Right hindlimb (tissue), 1 donor: ENCODE results near the gene C9orf78.

Experiments used
- DNase-seq: peaks from one replicate; pipeline ENCODE4 v3.0.0-alpha.2; 2018

Gene C9orf78, protein sequence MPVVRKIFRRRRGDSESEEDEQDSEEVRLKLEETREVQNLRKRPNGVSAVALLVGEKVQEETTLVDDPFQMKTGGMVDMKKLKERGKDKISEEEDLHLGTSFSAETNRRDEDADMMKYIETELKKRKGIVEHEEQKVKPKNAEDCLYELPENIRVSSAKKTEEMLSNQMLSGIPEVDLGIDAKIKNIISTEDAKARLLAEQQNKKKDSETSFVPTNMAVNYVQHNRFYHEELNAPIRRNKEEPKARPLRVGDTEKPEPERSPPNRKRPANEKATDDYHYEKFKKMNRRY

GRCh38 chr9:129835128-129835859 is at the start of gene C9orf78, which contains the start of gene USP20:
C9orf78 (minus strand) TSS chr9:129835275; CDS start chr9:129835221, 54 bp downstream.
USP20 (plus strand) TSS chr9:129835458; CDS start chr9:129852556, 17,098 bp downstream.
- DNase-seq: peak; percentile 97

DNA sequence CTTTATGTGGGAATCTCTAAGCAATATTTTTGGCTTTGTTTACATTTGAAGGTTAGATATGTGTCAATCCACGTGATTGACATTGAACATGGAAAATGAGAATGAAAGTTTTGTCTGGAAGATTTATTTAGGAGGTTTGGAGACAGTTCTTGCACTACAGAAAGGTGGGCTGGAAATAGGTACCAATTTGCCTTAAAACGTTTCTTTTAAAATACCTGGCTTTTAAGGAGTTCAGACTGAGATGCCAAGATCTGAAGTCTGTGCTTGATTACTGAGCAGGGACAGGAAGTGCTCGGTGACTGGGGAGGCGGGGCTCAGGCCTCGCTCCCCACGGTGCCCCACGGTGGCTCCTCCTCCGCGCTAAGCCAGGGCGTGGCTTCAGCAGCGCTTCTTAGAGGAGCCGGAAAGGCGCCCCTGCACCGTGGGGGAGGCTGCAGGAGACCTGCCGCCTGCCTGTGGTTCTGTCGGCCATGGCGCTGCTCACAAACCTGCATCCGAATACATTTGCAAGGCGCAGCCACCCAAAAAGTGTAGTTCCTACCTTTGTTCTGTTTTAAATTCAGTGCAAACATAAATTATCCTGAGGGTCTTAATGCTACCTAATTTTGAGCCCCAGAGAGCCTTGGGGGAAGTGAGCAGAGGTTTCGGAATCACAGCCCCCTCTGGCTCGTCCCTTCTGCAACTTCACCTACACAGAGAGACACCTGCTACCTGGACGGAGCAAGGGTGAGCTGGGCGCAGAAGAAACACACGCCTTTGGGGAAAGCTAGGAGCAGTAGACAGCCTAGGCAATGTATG is 49.3 kb upstream of the C9orf78 start:
- peak; percentile 80 for DNase-seq

- no peak for DNase-seq
Measured at GRCh38 chr9:129881547-129882324, 46.7 kb upstream of the C9orf78 start.

DNA sequence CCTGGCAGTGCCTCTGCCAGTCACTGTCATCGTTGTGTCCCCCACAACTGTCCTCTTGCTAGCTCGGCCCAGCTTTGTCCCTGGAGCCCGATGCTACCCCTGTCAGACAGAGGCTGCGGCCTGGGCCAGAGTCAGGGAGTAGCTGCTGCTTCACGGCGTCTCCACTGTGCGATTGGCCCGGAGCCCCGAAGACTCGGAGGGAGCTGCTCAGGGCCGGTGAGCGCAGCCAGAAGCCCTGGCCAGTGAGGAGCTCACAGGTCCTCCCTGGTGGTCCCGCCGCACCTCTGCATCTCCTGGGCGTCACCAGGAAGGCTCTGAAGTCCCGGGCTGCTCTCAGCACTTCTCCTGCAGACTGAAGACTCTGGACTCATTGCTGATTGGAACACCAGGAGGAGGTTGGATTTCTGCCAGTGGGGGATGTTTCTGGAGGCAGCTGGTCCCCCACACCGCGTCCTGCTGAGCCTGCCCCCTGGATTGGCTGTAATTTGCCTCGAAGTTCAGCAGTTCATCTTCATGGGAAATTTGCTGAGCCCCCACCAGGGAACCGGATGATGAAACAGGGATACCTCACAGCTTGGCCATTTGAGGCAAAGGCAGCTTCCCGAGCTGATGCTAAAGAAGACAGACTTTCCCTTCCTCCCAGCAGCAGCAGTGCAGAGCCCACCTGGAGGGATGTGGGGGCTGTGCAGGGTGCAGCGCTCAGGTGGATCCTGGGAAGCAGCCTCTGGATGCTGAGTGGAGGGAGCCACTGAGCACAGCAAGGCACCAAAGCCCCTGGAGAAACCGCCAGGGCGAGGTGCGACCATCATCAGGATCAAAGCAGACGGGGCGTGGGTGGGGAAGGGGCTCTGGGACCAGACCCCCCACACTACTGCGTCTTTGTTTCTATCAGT is 45.8 kb upstream of the C9orf78 start:
- DNase-seq: peak; percentile 89

DNA sequence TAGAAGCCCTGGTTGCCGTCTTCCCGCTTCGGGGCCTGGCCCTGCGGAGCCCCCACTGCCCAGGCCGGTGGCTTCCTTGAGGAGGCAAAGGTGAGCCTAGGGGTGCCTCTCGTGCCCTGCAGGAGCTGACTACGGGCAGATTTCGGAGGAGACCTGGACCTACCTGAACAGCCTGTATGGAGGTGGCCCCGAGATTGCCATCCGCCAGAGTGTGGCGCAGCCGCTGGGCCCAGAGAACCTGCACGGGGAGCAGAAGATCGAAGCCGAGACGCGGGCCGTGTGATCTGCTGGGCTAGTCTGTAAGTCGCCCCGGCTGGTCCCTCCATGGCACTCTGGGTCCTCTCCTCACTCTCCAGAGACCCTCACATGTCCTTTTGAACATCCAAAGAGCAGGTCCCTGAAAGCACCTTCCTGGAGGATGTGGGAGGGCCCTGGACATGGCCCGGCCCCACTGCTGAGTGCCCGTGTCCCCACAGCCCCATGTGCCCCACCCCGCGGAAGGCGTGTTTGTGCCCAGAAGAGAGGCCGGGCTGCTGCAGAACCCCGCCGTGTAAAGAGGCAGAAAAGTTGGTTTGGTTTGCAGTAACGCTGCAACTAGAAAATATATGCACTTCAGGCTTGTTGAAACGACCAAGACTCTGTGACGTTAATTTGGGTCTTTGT is 45.0 kb upstream of the C9orf78 start:
- DNase-seq: no peak

GRCh38 chr9:129879103-129879699 is 44.1 kb upstream of the C9orf78 start:
- DNase-seq: no peak

DNA sequence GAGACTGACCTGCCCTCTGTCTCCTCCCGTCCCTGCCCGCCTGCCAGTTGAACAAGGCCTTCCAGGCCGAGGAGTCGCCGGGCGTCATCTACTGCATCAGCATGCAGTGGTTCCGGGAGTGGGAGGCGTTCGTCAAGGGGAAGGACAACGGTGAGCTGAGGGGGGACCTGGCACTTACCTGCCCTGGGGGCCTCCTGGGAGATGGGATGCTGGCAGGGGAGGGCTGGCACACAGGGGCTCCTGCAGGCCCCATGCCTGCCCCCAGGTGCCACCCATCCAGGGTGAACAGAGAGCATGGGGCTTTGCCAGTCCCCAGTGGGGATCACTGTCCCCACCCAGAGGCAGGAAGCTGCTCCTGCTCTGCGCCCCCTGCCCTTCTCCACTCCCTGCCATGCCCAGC is 43.2 kb upstream of the C9orf78 start:
- no peak for DNase-seq

GRCh38 chr9:129876815-129877214 is 41.7 kb upstream of the C9orf78 start:
- no peak for DNase-seq

DNA sequence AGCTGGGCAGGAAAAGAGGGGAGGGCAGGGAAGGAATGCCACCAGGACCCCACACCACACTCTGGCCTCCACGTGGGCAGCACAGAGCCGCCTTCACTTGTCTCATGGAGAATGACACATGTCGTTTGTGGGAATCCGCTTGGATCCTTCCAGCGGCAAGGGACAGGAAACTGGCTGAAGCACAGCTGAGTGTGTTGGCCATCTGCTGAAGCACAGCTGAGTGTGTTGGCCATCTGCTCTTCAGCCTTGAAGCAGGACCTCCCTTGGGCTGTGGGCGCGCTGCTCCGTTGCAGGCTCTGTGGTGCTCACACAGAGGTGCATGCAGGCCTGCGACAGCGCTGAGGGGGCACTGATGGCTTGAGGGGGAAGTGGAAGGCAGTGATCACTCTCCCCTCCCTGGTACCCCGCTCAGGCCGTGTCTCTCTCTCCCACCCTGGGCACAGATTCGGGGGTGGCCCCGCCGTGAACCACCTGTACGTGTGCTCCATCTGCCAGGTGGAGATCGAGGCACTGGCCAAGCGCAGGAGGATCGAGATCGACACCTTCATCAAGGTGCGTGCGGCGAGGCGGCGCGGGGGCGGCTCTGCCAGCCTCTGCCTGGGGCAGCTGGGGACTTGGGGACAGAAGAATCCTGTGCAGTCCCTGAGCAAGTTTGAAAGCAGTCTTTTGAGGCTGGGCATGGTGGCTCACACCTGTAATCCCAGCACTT is 40.8 kb upstream of the C9orf78 start:
- DNase-seq: no peak

DNA sequence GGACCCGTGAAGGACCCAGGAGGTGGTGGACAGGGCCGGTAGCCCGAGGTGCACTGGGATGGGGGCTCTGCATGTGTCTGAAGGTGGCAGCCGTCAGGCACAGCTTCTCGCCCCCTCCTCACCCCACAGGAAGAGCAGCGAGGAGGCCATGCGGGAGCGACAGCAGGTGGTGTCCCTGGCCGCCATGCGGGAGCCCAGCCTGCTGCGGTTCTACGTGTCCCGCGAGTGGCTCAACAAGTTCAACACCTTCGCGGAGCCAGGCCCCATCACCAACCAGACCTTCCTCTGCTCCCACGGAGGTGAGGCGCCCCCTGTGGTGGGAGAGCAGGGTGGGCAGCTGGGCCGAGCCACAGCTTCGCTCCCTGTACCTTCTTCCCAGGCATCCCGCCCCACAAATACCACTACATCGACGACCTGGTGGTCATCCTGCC is 40.1 kb upstream of the C9orf78 start:
- no peak for DNase-seq

GRCh38 chr9:129874261-129875101 is 39.4 kb upstream of the C9orf78 start:
- no peak for DNase-seq

DNA sequence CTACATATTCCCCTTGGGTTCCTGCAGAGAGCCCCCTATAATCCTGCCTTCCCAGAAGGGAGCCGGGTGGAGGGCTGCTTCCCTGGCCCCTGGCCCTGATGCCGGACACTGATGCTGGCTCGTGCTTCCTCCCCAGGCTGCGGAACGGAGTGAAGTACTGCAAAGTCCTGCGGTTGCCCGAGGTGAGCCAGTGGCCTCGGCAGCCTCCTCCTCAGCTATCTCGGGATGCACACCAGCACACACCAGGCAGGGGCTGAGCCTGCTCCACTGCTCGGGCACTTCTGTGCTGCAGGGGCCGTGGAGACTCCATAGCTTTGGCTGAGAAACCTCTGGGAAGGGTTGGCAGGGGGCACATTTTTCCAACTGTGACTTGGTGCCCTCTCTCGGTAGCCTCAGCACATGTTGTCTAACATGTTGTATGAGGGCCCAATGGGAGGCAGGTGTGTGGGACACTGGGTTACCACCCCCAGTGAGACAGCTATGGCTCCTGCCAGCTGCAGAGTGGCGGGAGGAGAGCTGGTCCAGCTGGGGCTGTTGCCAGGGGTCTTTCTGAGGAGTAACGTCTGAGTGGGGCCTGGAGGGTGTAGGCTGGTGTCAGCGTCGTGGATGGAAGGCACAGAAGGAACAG is 38.6 kb upstream of the C9orf78 start:
- DNase-seq: no peak

GRCh38 chr9:129871046-129871445 is 36.0 kb upstream of the C9orf78 start:
- DNase-seq: no peak

DNA sequence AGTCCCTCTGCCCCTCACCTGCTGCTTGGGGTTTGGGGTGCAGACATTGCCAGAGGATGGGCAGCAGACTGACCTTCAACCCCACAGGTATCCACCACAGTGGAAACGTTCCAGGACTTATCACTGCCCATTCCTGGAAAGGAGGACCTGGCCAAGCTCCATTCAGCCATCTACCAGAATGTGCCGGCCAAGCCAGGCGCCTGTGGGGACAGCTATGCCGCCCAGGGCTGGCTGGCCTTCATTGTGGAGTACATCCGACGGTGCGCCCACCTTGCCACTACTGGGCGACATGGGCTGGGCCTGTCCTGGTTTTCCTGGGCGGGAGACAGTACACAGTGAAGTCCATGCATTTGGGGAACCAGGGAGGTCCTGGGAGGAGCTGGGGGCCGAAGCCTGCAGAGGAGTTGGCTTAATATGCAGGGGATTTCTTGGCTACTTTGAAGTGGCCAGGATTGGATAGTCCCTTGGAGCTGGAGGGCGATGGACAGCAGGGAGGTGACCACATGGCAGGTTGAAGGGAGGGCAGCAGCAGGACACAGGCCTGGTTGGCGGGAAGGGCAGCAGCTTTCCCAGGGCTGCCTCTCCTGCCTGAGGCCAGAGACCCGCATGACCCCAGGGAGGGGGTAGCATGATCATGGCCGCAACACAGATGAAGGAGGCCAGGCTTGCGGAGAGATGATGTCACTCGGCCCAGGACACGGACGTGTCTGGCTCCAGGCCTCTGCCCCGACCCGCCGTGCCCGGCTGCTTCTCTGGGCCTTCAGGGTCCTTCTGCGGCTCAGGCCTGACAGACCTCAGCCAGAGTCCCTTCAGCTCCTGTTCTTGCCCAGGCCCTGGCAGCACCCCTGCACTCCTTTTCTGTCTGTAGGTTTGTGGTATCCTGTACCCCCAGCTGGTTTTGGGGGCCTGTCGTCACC is 34.8 kb upstream of the C9orf78 start:
- DNase-seq: no peak

GRCh38 chr9:129868872-129869486 is 33.9 kb upstream of the C9orf78 start:
- DNase-seq: no peak

DNA sequence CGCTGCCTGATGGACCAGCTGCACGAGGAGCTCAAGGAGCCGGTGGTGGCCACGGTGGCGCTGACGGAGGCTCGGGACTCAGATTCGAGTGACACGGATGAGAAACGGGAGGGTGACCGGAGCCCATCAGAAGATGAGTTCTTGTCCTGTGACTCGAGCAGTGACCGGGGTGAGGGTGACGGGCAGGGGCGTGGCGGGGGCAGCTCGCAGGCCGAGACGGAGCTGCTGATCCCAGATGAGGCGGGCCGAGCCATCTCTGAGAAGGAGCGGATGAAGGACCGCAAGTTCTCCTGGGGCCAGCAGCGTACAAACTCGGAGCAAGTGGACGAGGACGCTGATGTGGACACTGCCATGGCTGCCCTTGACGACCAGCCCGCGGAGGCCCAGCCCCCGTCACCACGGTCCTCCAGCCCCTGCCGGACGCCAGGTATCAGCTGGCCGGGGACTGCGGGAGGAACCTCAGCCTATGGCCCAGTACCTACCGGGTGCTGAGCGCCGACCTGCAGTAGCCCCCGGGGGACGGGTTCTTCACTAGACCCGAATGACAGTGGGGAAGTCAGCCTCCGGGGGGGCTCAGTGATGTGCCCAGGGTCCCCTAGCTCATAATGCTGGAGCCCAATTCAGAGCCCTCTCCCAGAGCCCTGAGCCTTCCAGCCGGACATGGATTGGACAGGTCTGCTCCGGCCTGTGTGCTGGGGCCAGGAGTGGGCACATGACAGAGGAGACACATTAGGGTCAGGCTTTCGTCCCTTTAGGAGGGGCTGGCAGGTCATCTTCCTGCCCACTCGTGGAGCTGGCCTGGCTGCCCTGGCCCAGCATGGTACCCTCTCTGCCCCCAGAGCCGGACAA is 33.2 kb upstream of the C9orf78 start:
- DNase-seq: no peak
